Suprapubic skin (tissue), 4 donors: ENCODE data around the gene EIF5. TPM values are rescaled to one million over a fixed set of nuclear protein-coding genes. Genes with fewer than 3 reads are reported as not detected.

Experiments used
- DNase-seq, 2 donors: peaks; one replicate each; pipeline ENCODE4 v3.0.0-alpha.2; 2019; ENCODE audit warnings: low spot score in 2 of 2
- H3K27ac ChIP-seq: fragments of 200-600 bp; sonication (generic); one replicate; pipeline ENCODE4 v1.5.1; 2019
- H3K27me3 ChIP-seq: fragments of 200-600 bp; sonication (generic); one replicate; pipeline ENCODE4 v1.5.1; 2019
- H3K36me3 ChIP-seq: fragments of 200-600 bp; sonication (generic); one replicate; pipeline ENCODE4 v1.5.1; 2019
- H3K4me1 ChIP-seq: fragments of 200-600 bp; sonication (generic); one replicate; pipeline ENCODE4 v1.5.1; 2019
- H3K4me3 ChIP-seq: fragments of 200-600 bp; sonication (generic); one replicate; pipeline ENCODE4 v1.5.1; 2019; ENCODE audit warnings: mild to moderate bottlenecking
- H3K9me3 ChIP-seq: fragments of 200-600 bp; sonication (generic); one replicate; pipeline ENCODE4 v1.5.1; 2019
- EP300 ChIP-seq: sonication (generic); formaldehyde crosslinking; IDR thresholded peaks from one replicate; pipeline ENCODE4 v1.6.1; 2017; ENCODE audit warnings: antibody characterized with exemption
- POLR2A ChIP-seq, 2 donors: fragments of 450-650 bp; IDR thresholded peaks; one replicate each; pipeline ENCODE4 v1.6.1; 2017; ENCODE audit warnings: antibody characterized with exemption in 2 of 2, mild to moderate bottlenecking in 2 of 2, moderate library complexity in 2 of 2
- POLR2AphosphoS5 ChIP-seq, 3 donors: sonication (generic); formaldehyde crosslinking; IDR thresholded peaks; one replicate each; pipeline ENCODE4 v1.6.1; 2017; ENCODE audit warnings: antibody characterized with exemption in 3 of 3
- WGBS: methylation state at CpG from one replicate; pipeline ENCODE4 v1.1.5; 2018; 5-methylcytosine and 5-hydroxymethylcytosine counted together
- total RNA-seq, 4 donors: library from RNA; depleted of rRNA; stranded (reverse); fragments of >200 nt; gene quantifications; one replicate each; pipeline ENCODE4 v1.1.0, GENCODE V29; 2016
- TF ChIP-seq, protein P1 (sequence below), 2 donors: fragments of 200-600 bp in 1 of 2; fragments of 450-650 bp in 1 of 2; sonication (generic) in 1 of 2; IDR thresholded peaks; one replicate each; pipeline ENCODE4 v1.5.1; 2016 to 2019; ENCODE audit warnings: antibody characterized with exemption in 2 of 2, mild to moderate bottlenecking in 1 of 2, moderate library complexity in 1 of 2

EIF5 gene
- total RNA-seq, 4 donors from 2014 or later: 167 to 241 (median 194) TPM

DNA sequence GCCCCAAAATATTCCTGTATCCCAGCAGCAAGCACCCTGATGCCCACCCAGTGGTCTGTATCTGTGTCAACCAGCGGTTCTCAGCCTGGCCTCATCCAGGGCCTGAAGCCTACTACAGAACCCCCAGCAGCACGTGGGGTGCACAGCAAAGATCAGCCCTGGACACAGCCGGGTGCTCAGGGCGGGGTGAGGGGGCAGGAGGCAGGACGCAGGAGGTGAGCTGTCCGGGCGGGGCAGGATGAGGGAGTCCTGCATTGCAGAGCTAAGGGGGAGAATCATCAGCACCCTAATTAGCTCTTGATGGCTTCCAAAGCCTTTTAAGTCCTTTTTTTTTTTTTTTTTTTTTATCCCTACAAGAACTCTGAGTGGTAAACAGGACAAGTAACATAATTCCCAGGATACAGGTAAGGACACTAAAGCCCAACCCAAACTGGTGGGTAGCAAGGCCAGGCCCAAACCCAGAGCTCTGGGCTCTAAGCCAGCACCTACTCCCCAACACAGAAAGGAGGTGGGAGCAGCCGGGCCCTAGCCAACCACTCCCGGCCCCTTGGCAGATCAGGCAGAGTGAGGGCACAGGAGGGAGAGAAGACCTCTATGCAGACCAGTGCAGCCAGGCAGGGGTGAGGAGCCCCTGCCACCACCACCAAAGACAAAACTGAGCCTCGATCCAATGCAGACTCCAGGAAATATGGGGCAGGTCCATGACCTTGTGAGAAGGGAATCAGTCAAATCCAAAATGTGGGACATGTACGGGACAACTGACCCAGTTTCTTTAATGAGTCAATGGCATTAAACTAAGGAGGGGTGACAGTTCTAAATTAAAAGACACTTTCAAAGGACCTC lies 32.3 kb upstream of the EIF5 start:
- DNase-seq: peak in 1 of 2 donors; percentile 42
- Histone ChIP-seq H3K4me1 (no peaks in the 10 kb centered on the region), H3K36me3 (no peaks in the 10 kb centered on the region), H3K27me3 (peaks cover 3% of the 10 kb centered on the region), H3K9me3 (no peaks in the 10 kb centered on the region), H3K4me3 (no peak overlapping the region), H3K27ac (no peak overlapping the region)
- no peak for TF ChIP-seq POLR2A (IDR thresholded peaks at IDR 0.05)
- WGBS: 78% methylated on average over 11 of the region's 11 CpGs

DNA sequence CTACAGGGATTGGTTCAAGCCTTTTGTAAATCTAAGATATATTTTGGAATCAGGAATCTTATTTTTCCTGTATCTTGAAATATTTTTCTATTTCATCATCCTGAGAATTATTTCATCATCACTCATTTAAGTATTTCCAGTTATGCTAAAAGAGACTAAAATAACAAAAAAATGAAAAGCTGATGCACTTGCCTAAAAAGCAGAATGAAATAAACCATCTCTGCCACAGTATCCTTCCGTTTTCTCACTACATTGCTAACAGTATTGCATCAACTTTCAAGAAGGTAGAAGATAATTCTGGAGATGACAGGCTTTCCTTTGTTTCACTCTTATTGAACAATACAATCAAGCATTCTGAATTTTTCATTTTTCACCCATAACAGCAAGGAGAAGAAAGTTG lies 31.1 kb upstream of the EIF5 start:
- no peaks in the 10 kb centered on the region for H3K9me3 ChIP-seq
- no peak for TF ChIP-seq POLR2AphosphoS5 (IDR thresholded peaks at IDR 0.05)
- no peak for TF ChIP-seq EP300
- no peak for TF ChIP-seq POLR2A (IDR thresholded peaks at IDR 0.05)
- TF ChIP-seq, protein P1, sequence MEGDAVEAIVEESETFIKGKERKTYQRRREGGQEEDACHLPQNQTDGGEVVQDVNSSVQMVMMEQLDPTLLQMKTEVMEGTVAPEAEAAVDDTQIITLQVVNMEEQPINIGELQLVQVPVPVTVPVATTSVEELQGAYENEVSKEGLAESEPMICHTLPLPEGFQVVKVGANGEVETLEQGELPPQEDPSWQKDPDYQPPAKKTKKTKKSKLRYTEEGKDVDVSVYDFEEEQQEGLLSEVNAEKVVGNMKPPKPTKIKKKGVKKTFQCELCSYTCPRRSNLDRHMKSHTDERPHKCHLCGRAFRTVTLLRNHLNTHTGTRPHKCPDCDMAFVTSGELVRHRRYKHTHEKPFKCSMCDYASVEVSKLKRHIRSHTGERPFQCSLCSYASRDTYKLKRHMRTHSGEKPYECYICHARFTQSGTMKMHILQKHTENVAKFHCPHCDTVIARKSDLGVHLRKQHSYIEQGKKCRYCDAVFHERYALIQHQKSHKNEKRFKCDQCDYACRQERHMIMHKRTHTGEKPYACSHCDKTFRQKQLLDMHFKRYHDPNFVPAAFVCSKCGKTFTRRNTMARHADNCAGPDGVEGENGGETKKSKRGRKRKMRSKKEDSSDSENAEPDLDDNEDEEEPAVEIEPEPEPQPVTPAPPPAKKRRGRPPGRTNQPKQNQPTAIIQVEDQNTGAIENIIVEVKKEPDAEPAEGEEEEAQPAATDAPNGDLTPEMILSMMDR (IDR thresholded peaks at IDR 0.05): no peak
- 72% methylated on average over 1 of the region's 1 CpG for WGBS
- H3K27me3 ChIP-seq: no peaks in the 10 kb centered on the region
- H3K36me3 ChIP-seq: no peaks in the 10 kb centered on the region
- DNase-seq: no peak
- no peak overlapping the region for H3K4me3 ChIP-seq
- no peaks in the 10 kb centered on the region for H3K4me1 ChIP-seq
- H3K27ac ChIP-seq: no peak overlapping the region

DNA sequence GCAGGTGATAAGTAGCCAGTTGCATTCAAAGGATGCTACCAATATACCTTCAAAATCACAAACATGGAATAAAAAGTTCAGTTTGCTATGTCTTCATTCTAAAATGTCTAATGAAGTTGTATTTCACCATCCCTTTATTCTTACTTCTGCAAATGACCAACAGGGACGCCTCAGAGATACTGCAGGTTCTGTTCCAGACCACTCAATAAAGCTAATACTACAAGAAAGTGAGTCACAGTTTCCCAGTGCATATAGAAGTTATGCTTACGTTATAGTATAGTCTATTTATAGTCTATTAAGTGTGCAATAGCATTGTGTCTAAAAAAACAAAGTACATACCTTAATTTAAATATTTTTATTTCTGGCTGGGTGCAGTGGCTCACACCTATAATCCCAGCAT lies 29.3 kb upstream of the EIF5 start:
- 63% methylated on average over 2 of the region's 2 CpGs for WGBS
- no peak for TF ChIP-seq POLR2A (IDR thresholded peaks at IDR 0.05)
- no peak for TF ChIP-seq EP300
- TF ChIP-seq, protein P1 (IDR thresholded peaks at IDR 0.05): no peak
- no peak for TF ChIP-seq POLR2AphosphoS5 (IDR thresholded peaks at IDR 0.05)

DNA sequence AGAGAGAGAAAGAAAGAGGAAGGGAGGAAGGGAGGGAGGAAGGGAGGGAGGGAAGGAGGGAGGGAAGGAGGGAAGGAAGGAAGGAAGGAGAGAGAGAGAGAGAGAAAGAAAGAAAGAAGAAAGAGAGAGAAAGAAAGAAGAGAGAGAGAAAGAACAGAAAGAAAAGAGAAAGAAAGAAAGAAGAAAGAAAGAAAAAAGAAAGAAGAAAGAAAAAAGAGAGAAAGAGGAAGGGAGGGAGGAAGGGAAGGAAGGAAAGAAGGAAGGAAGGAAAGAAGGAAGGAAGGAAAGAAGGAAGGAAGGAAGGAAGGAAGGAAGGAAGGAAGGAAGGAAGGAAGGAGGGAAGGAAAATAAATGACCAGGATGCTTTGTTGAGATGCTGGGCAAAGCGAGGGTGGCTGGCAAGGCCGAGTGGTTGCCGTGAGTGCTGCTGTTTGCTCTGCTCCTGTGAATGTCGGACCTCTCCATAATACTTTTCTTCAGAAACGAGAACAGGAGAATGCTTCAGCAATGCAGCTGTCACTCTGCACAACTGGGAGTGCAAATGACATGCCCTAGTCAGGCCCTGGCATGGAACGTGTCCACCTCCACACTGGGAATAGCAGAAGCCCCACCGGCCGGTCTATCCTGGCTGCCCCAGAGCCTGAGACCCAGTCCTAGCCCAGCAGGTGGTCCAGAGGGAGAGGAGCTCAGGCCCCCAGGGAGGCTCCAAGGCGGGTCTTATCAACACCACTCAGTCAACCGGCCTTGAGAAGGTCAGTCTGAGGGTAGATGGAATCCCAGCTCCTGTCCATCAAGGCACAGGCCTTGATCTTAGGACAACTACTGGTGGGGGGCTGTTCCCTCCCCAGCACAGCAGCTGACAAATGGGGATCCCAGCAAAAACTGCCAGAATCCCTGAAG lies 25.1 kb upstream of the EIF5 start:
- Histone ChIP-seq H3K4me1 (no peaks in the 10 kb centered on the region), H3K9me3 (no peaks in the 10 kb centered on the region), H3K27me3 (no peaks in the 10 kb centered on the region), H3K4me3 (no peak overlapping the region), H3K36me3 (no peaks in the 10 kb centered on the region), H3K27ac (no peak overlapping the region)
- WGBS: 91% methylated on average over 8 of the region's 10 CpGs
- TF ChIP-seq POLR2AphosphoS5 (IDR thresholded peaks at IDR 0.05) (no peak), EP300 (no peak), POLR2A (IDR thresholded peaks at IDR 0.05) (no peak)
- TF ChIP-seq, protein P1 (IDR thresholded peaks at IDR 0.05): no peak
- peak in 1 of 2 donors; percentile 48 for DNase-seq

More for the DNA sequence above, 29.3 kb upstream of the EIF5 start:
- no peak for DNase-seq
- no peaks in the 10 kb centered on the region for H3K9me3 ChIP-seq
- H3K4me1 ChIP-seq: no peaks in the 10 kb centered on the region
- no peaks in the 10 kb centered on the region for H3K36me3 ChIP-seq
- H3K27ac ChIP-seq: no peak overlapping the region
- no peaks in the 10 kb centered on the region for H3K27me3 ChIP-seq
- H3K4me3 ChIP-seq: no peak overlapping the region

DNA sequence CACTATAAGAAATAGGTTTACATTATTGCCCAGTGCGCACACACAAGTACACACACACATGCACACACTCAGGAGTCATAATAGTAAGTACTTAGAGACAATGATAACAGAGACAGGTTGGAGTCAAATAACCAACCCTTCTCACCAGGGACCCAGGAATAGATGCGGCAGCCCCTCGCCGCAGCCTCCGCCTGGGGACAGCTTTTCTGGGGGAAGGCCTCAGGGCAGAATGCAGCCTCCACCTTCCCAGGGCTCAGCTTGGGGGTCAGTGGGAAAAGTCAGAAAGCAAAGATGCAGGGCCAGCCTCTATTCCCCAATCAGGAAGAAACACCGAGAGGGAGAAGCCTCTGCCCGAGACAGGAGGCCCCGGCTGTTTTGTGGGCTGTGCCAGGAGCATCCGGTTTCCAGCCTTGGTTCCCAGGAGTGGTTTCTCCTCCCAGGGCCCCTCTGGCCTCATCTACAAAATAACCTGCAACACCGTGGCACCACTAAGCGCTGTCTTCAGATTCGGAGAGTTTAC lies 23.4 kb upstream of the EIF5 start:
- no peaks in the 10 kb centered on the region for H3K9me3 ChIP-seq
- H3K4me1 ChIP-seq: no peaks in the 10 kb centered on the region
- no peak for TF ChIP-seq POLR2A (IDR thresholded peaks at IDR 0.05)
- no peak for TF ChIP-seq POLR2AphosphoS5 (IDR thresholded peaks at IDR 0.05)
- TF ChIP-seq EP300: no peak
- TF ChIP-seq, protein P1 (IDR thresholded peaks at IDR 0.05): no peak
- H3K4me3 ChIP-seq: no peak overlapping the region
- WGBS: 91% methylated on average over 12 of the region's 12 CpGs
- no peak for DNase-seq
- H3K27me3 ChIP-seq: no peaks in the 10 kb centered on the region
- no peaks in the 10 kb centered on the region for H3K36me3 ChIP-seq
- no peak overlapping the region for H3K27ac ChIP-seq
